ENCODE data around the gene SEMA3F.

DNA sequence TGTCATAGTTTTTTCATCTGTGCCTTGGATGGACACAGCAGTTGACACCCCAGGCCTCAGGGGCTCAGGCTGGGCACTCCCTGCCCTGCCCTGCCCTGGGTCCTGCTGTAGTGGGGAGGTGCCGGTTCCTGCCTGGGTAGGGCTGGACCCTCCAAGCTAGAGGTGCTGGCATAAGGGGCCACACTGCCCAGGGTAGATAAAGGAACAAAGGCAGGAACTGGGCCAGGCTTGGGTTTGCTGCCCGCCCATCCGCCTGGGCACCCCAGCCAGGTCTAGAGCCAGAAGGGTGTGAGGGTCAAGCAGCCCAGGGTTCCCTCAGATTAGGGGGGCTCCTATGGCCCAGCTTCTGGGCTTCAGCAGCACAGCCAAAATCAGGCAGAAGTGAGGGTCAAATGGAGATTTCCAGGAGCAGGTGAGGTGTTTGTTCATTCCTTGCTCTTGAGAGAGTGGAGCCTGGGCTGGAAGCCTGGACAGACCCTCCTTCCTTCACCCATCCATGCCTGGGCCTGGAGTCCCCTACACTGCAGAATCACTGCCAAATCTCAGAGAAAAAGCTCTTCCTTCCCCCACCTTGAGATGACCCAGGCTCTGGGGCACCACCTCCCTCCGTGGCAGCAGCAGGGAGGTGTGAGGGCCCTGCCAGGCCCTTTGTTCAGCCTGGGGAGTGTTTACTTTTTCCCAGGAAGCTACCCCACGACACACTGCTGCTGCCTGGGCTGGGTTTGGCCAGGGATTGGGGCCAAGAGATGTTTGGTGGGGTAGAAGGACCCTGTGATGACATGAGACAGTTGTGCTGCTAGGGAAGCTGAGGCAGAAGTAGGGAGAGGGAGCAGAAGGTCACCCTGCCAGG, 7.1 kb downstream of the SEMA3F start:
- TF ChIP-seq CTCF (conservative IDR thresholded peaks at IDR 0.05 in 1 of 2, IDR thresholded peaks at IDR 0.05 in 1 of 2; ENCODE audit: low read depth in 1 of 2, low read length in 2 of 2) (no peak), EZH2 (IDR thresholded peaks at IDR 0.05; ENCODE audit: low read length, missing control alignments) (no peak)

All from fibroblast of lung (primary cell).